Measurements from ENCODE around the gene QRFPR.
"Not testable (repeated sequence)": the region's sequence is repeated elsewhere in the genome, so short reads cannot be mapped to it uniquely, and the experiment has no call there.

Gene QRFPR

DNA sequence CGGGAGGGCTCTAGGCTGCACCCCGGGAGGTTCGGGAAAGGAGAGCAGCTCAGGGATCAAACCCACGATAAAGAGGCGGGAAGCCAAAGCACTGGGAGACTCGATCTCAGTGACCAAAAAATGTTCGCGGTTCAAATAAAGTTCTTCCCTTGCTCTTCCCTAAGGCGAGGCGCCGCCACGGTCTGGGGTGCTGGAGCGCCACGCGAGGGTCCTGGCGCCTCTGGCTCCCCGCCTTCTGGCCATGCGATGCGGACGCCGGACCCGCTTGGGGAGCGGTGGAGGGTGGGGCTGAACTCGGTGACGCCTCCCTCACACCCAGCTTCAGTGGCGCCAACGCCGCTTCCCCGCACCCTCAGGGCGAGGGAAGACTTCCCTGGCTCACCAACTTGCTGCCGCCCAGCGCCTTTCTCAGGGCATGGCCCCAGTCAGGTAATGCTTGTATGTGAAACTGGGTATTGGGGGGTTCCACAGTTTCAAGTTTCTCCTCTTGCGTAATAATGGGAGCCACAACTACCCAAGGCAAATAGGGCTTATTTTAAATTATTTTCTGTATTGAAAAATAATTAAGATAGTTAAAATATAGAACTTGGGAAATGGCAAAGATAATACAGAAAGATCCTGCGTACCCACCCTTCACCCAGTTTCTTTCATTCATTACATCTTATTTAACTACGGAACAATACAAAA lies at the start of gene QRFPR:
TSS of gene QRFPR (minus strand) at position 243 of the 687 bp plus-strand sequence. CDS start 371 bp downstream, outside the sequence.
- FAIRE-seq = no peak

GRCh38 chr4:121428721-121429120 lies 47.9 kb upstream of the QRFPR start:
- FAIRE-seq = no peak

DNA sequence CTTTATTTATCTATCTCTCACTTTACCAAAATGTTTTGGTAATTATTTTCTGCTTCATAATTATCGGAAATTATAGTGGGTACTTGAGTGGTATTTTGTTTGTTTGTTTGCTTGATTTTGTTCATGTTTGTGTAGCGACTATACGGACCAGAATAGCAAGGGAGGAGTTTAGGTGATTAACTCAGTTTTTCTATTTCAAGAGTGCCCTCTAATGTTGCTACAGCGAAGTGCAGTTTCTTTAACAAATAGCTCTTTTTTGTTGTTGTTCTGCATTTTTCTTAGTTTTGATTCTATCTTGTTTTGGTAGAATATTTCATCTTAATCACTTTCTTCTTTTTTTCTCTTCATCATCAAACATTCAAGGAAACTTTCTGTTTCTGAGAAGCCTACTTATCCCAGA lies 40.8 kb upstream of the QRFPR start:
- FAIRE-seq = no peak

- no peak for FAIRE-seq
Observed at GRCh38 chr4:121411151-121411744, 30.4 kb upstream of the QRFPR start.

DNA sequence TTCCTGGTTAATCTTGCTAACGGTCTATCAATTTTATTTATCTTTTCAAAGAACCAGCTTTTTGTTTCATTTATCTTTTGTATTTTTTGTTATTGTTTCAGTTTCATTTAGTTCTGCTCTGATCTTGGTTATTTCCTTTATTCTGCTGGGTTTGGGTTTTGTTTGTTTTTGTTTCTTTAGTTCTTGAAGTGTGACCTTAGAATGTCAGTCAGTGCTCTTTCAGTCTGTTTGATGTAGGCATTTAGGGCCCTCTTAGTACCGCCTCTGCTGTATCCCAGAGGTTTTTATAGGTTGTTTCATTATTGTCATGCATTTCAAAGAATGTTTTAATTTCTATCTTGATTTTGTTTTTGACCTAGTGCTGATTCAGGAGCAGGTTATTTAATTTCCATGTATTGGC lies 27.7 kb upstream of the QRFPR start:
- not testable (repeated sequence) for FAIRE-seq

- FAIRE-seq = no peak
Observed at GRCh38 chr4:121400632-121401031, 19.8 kb upstream of the QRFPR start.

GRCh38 chr4:121397941-121398601 lies 17.3 kb upstream of the QRFPR start:
- FAIRE-seq = no peak

GRCh38 chr4:121397434-121397833 lies 16.6 kb upstream of the QRFPR start:
- no peak for FAIRE-seq

DNA sequence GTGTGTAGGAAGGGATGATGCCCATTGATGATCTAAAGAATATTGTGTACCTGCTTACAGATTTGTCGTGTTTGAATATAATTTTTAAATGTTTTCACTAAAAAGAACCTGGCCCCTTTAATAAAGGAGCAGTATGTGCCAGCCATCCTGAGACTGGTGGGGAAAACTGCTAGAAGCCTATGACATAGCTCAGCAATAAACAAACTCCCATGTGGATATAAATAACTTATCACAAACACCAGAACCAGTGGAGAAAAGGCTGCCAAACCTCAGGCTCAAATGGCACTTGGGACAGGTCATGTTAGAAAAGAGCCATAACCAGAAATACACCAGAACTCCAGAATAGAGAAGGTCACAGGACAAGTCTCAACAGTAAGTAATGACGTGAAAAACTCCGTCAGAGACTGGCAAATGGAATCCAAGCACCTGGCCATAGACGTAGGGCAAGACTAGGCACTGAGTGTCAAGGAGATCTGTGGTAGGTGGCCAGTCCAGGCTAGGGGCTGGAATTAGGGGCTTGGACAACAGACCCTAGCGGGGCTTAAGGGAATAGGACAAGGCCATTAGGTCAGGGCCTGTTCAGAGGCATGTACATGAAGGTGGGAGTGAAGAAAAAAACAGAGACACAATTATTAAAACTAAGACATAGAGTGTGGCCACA lies 11.7 kb upstream of the QRFPR start:
- no peak for FAIRE-seq

- FAIRE-seq = no peak
Observed at GRCh38 chr4:121390335-121390734, 9.5 kb upstream of the QRFPR start.

- FAIRE-seq = no peak
Observed at GRCh38 chr4:121379276-121379675, 1.5 kb downstream of the QRFPR start.

DNA sequence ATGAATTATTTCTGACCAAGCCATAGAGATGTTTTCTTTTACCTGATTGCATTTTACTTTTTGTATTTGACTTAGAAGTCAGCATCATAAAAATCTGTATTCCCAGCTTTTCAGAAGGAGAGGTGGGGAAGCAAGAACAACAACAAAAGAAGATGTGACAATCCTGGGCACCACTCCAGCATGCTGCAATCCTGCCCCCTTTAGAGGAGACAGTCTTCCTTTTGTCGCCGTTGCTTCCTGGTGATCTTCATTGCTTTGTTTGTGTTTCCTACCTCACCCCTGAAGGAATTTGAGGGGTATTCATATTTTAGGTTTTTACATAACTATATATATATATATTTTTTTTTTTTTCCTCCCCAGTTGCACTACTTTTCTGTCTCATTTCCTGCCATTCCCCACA lies 3.7 kb downstream of the QRFPR start:
- no peak for FAIRE-seq

DNA sequence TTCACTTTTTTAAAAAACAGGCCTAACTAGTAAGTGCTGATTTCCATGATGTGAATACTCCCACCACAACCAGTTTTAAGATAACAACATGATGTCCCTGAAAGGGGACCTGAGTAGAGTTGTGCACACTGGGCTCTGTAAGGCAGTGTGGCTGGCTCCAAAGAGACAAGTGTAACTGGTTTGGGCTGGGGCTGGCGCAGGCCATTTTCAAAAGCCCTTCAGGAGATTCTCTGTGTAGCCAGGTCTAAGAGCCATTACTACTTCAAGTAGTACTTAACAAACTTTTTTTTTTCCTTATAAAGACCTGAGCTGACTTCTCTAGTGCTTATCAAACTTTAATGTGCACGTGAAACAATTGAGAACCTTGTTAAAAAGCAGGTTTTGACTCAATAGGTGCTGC lies 4.3 kb downstream of the QRFPR start:
- FAIRE-seq = no peak

- FAIRE-seq = no peak
Observed at GRCh38 chr4:121376097-121376496, 4.7 kb downstream of the QRFPR start.

DNA sequence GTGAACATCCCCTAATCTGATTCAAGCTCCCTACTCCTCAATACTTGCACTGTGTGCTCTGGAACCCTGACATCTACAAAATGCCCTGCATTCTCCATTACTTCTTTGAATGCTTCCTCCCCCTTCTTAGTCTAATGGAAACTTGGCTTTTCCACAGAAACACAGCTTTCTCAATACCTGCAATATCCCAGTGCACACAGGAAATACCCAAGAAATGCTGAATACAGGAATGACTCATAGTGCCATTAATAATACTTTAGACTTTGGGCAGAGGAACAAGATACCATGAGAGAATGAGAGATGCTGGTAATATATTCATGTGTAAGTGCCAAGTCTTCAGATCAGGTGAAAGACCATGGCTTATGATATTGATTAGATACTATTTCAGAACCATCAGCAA lies 5.6 kb downstream of the QRFPR start:
- FAIRE-seq = no peak

GRCh38 chr4:121373841-121374240 lies 7.0 kb downstream of the QRFPR start:
- no peak for FAIRE-seq

DNA sequence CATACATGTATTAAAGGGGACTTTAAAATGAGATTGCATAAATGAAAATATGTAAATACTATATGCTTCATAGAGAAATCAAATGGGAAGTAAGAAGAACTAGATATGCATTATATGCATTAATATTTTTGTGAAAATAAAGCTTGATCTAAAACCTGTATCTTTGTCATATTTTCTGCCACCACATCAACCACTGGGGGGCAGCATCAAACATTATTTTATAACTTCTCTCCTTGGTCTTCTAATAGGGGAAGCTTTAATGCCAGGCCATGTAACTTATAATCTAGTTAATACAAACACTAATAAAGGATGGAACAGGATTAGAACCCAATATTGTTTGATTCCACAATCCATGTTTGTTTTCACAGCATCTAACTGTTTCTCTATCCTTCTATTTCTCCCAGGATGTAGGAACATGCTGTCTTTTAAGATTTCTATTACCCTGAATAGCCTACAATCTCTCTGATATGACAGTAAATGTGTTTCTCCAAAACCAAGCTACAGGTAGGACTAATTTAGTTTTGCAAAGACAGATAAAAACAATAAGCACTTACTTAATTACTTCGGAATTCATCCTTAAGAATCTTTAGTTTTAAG lies 10.0 kb downstream of the QRFPR start:
- peak; percentile 91 for FAIRE-seq

- FAIRE-seq = no peak
Observed at GRCh38 chr4:121360495-121360894, 20.3 kb downstream of the QRFPR start.

DNA sequence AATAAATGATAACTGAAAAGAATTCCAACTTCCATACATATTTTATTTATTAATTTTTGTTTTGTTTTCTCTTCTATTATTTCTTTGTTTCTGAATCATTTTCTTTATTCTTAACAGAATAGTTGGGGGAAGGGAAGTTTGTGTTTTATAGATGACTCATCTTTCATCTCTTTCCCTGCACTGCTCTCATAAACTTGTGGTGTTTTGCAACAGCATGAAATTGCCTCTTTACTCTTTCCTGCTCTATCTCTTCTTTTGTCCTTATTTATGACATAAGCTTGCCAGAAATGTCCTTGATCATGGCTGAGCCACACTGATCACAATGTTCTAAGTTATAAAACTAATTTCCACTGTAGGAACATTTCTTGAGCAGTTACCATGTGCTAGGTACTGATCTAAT lies 22.3 kb downstream of the QRFPR start:
- FAIRE-seq = no peak

- FAIRE-seq = no peak
Observed at GRCh38 chr4:121353213-121353612, 27.6 kb downstream of the QRFPR start.

DNA sequence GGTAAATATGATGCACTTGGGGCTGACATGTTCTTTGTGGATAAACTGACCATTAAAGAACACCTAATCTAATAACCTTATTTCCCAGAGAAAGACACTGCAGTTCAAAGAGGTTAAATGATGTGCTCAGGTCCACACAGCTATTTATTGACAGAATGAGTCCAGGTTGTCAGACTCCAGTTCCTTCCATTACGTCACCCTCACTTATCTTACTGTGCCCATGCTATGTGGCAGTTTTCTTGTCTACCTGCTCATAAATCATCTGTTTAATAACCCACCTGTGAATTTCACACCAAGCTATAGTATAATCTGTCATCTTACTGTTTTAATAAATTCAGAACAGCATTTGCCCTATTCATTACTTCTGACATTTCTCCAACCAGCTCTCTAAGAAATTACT lies 36.7 kb downstream of the QRFPR start:
- no peak for FAIRE-seq

- FAIRE-seq = no peak
Observed at GRCh38 chr4:121340247-121340646, 40.6 kb downstream of the QRFPR start.

DNA sequence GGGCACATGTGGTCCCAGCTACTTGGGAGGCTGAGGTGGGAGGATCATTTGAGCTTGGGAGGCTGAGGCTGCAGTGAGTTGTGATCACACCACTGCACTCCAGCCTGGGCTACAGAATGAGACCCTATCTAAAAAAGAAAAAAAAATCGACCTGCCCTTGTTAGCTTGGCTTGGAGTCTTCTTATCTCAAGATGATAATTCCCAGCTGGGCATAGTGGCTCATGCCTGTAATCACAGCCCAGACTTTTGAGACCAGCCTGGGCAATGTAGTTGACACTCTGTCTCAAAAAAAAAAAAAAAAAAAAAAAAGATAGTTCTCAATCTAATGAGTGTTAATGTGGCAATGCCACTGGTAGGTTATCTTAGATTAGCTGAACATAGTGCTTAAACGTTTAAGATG lies 41.0 kb downstream of the QRFPR start:
- no peak for FAIRE-seq

Data from endometrium (tissue), 2 donors.